Naive thymus-derived CD4-positive, alpha-beta T cell (primary cell): ENCODE results near the gene ASZ1. TPM values are rescaled to one million over a fixed set of nuclear protein-coding genes. Genes with fewer than 3 reads are reported as not detected.

Experiments used
- ATAC-seq: fragments of 150-1000 bp; cut with Tn5 transposase; 2 replicates; pipeline ENCODE4 v1.10.0; 2021; ENCODE audit warnings: mild to moderate bottlenecking, moderate library complexity
- CTCF ChIA-PET: fragments of 350-600 bp; sonication (Branson Sonifier 250); formaldehyde crosslinking; loops from one replicate; lab custom pipeline; 2021; ENCODE audit warnings: antibody characterized with exemption; lab: Charles Lee
- POLR2A ChIA-PET: fragments of 350-600 bp; sonication (Branson Sonifier 250); formaldehyde crosslinking; loops from one replicate; lab custom pipeline; 2021; ENCODE audit warnings: antibody characterized with exemption, inconsistent platforms; lab: Charles Lee
- DNase-seq, 9 donors: peaks; one replicate each; pipeline versions ENCODE4 v3.0.0 to v3.0.0-alpha.2; 2020 to 2022; ENCODE audit warnings: mixed read lengths in 1 of 9
- H3K27ac ChIP-seq: one replicate; pipeline ENCODE4 v1.7.0; 2013; ENCODE audit warnings: mild to moderate bottlenecking, low read depth, low read length, moderate library complexity
- H3K27me3 ChIP-seq, 2 donors: one replicate each; pipeline ENCODE4 v1.7.0; 2013; ENCODE audit warnings: low read length in 2 of 2, mild to moderate bottlenecking in 2 of 2, moderate library complexity in 2 of 2; ENCODE audit not compliant: control insufficient read depth in 2 of 2, insufficient read depth in 2 of 2
- H3K36me3 ChIP-seq, 3 experiments: 1 replicate in 2 of 3; 2 replicates in 1 of 3; pipeline ENCODE4 v1.7.0; 2013; ENCODE audit warnings: low read length in 3 of 3, mild to moderate bottlenecking in 3 of 3, moderate library complexity in 1 of 3; ENCODE audit not compliant: insufficient read depth in 3 of 3, control insufficient read depth in 2 of 3
- H3K4me1 ChIP-seq, 2 donors: one replicate each; pipeline ENCODE4 v1.7.0; 2013; ENCODE audit warnings: low read length in 2 of 2, mild to moderate bottlenecking in 2 of 2, moderate library complexity in 1 of 2; ENCODE audit not compliant: control insufficient read depth in 2 of 2, insufficient read depth in 2 of 2
- H3K4me3 ChIP-seq: 2 replicates; pipeline ENCODE4 v1.7.0; 2013; ENCODE audit warnings: mild to moderate bottlenecking, low read length
- H3K9me3 ChIP-seq, 3 experiments: 1 replicate in 2 of 3; 2 replicates in 1 of 3; pipeline ENCODE4 v1.7.0; 2013; ENCODE audit warnings: low read length in 3 of 3; ENCODE audit not compliant: control insufficient read depth in 2 of 3
- H3K27ac Mint-ChIP-seq, 9 donors: one replicate each; pipeline ENCODE4 v1.8.0; 2020 to 2022; ENCODE audit warnings: mixed read lengths in 9 of 9, mild to moderate bottlenecking in 8 of 9, moderate library complexity in 5 of 9, inconsistent platforms in 2 of 9
- H3K27me3 Mint-ChIP-seq, 5 donors: one replicate each; pipeline ENCODE4 v1.8.0; 2021 to 2022; ENCODE audit warnings: mixed read lengths in 5 of 5, mild to moderate bottlenecking in 1 of 5
- H3K36me3 Mint-ChIP-seq, 5 donors: one replicate each; pipeline ENCODE4 v1.8.0; 2020 to 2022; ENCODE audit warnings: mixed read lengths in 5 of 5, mild to moderate bottlenecking in 3 of 5, inconsistent platforms in 1 of 5
- H3K4me1 Mint-ChIP-seq, 7 donors: one replicate each; pipeline ENCODE4 v1.8.0; 2020 to 2022; ENCODE audit warnings: mixed read lengths in 7 of 7, mild to moderate bottlenecking in 3 of 7, inconsistent platforms in 1 of 7
- H3K4me3 Mint-ChIP-seq, 10 donors: one replicate each; pipeline ENCODE4 v1.8.0; 2020 to 2022; ENCODE audit warnings: mild to moderate bottlenecking in 10 of 10, mixed read lengths in 10 of 10, moderate library complexity in 6 of 10, inconsistent platforms in 2 of 10
- H3K9me3 Mint-ChIP-seq, 11 donors: one replicate each; pipeline ENCODE4 v1.8.0; 2020 to 2022; ENCODE audit warnings: mixed read lengths in 11 of 11, mild to moderate bottlenecking in 4 of 11, inconsistent platforms in 1 of 11, moderate library complexity in 1 of 11
- intact Hi-C, 2 donors: fragments of 100-400 bp; cut with micrococcal nuclease; formaldehyde crosslinking; loops; one replicate each; pipeline ENCODE4 v1.15.1; 2023
- polyA plus RNA-seq, 2 donors: library from polyadenylated mRNA; unstranded; fragments of 300-500 nt; fragmentation: Illumina TruSeq; gene quantifications; one replicate each; pipeline ENCODE4 v1.2.3, GENCODE V29; 2021
- total RNA-seq, 6 experiments: library from RNA in 5 of 6; stranded (reverse) in 5 of 6; gene quantifications; 1 replicate in 5 of 6; 2 replicates in 1 of 6; pipeline ENCODE4 v1.2.3 and lab custom pipeline; 2021 to 2026

The ASZ1 gene
- total and polyA plus RNA-seq, 7 experiments from 2014 or later, result not detected

GRCh38 chr7:117459735-117460134 lies 32.4 kb upstream of the ASZ1 start:
- H3K9me3 Mint-ChIP-seq, result peaks cover 0 to 6% (median 0%) of the 10 kb centered on the region in 11 donors
- no peak overlapping the region for H3K4me3 ChIP-seq
- no peaks in the 10 kb centered on the region for H3K4me1 Mint-ChIP-seq
- ATAC-seq (no peak), DNase-seq (no peak)
- H3K36me3 Mint-ChIP-seq, result no peaks in the 10 kb centered on the region
- ChIA-PET CTCF (no interaction called here), POLR2A (no interaction called here)
- H3K9me3 ChIP-seq, result no peaks in the 10 kb centered on the region
- H3K27me3 Mint-ChIP-seq, result no peaks in the 10 kb centered on the region
- H3K27ac ChIP-seq, result no peak overlapping the region
- H3K4me1 ChIP-seq, result no peaks in the 10 kb centered on the region
- no peak overlapping the region for H3K27ac Mint-ChIP-seq
- H3K36me3 ChIP-seq, result no peaks in the 10 kb centered on the region
- intact Hi-C loops, result loop anchor here in 1 of 2 donors (1.0 to 10.0 kb wide), 3 partner anchors 257 to 737 kb away; no protein-coding TSS in a partner anchor
- no peak overlapping the region for H3K4me3 Mint-ChIP-seq
- H3K27me3 ChIP-seq, result no peaks in the 10 kb centered on the region

- Histone ChIP-seq H3K4me3 (no peak overlapping the region), H3K9me3 (no peaks in the 10 kb centered on the region), H3K27ac (no peak overlapping the region), H3K36me3 (no peaks in the 10 kb centered on the region), H3K27me3 (no peaks in the 10 kb centered on the region), H3K4me1 (no peaks in the 10 kb centered on the region)
- no peak overlapping the region for H3K4me3 Mint-ChIP-seq
- intact Hi-C loops, result loop anchor here in 1 of 2 donors (1.0 to 10.0 kb wide), 3 partner anchors 257 to 738 kb away; no protein-coding TSS in a partner anchor
- DNase-seq (no peak), ATAC-seq (no peak)
- no peaks in the 10 kb centered on the region for H3K27me3 Mint-ChIP-seq
- no peak overlapping the region for H3K27ac Mint-ChIP-seq
- CTCF ChIA-PET, result no interaction called here
- peaks cover 0 to 9% (median 0%) of the 10 kb centered on the region in 11 donors for H3K9me3 Mint-ChIP-seq
- POLR2A ChIA-PET, result no interaction called here
- no peaks in the 10 kb centered on the region for H3K4me1 Mint-ChIP-seq
- no peaks in the 10 kb centered on the region for H3K36me3 Mint-ChIP-seq
These were observed 31.8 kb upstream of the ASZ1 start for GRCh38 chr7:117458977-117459583.

GRCh38 chr7:117448655-117449054 lies 21.4 kb upstream of the ASZ1 start:
- Mint-ChIP-seq H3K4me1 (no peaks in the 10 kb centered on the region), H3K27me3 (peaks cover 0 to 3% (median 0%) of the 10 kb centered on the region in 5 donors), H3K4me3 (no peak overlapping the region), H3K9me3 (peaks cover 0 to 25% (median 11%) of the 10 kb centered on the region in 11 donors), H3K36me3 (no peaks in the 10 kb centered on the region), H3K27ac (no peak overlapping the region)
- CTCF ChIA-PET, result no interaction called here
- no peaks in the 10 kb centered on the region for H3K36me3 ChIP-seq
- no peaks in the 10 kb centered on the region for H3K27me3 ChIP-seq
- H3K27ac ChIP-seq, result no peak overlapping the region
- intact Hi-C loops, result no loop called here
- DNase-seq (no peak), ATAC-seq (no peak)
- no peak overlapping the region for H3K4me3 ChIP-seq
- POLR2A ChIA-PET, result no interaction called here
- no peaks in the 10 kb centered on the region for H3K4me1 ChIP-seq
- H3K9me3 ChIP-seq, result no peaks in the 10 kb centered on the region

- no peak for DNase-seq
- Mint-ChIP-seq H3K9me3 (peaks cover 0 to 19% (median 11%) of the 10 kb centered on the region in 11 donors), H3K27me3 (peaks cover 0 to 3% (median 0%) of the 10 kb centered on the region in 5 donors), H3K27ac (no peak overlapping the region), H3K4me1 (no peaks in the 10 kb centered on the region), H3K36me3 (no peaks in the 10 kb centered on the region), H3K4me3 (no peak overlapping the region)
- H3K4me3 ChIP-seq, result no peak overlapping the region
- no peaks in the 10 kb centered on the region for H3K4me1 ChIP-seq
- ChIA-PET CTCF (no interaction called here), POLR2A (no interaction called here)
- ATAC-seq, result no peak
- no peaks in the 10 kb centered on the region for H3K36me3 ChIP-seq
- intact Hi-C loops, result no loop called here
- no peaks in the 10 kb centered on the region for H3K27me3 ChIP-seq
- no peak overlapping the region for H3K27ac ChIP-seq
- no peaks in the 10 kb centered on the region for H3K9me3 ChIP-seq
These were observed 19.0 kb upstream of the ASZ1 start for GRCh38 chr7:117446220-117446815.

- no peaks in the 10 kb centered on the region for H3K36me3 Mint-ChIP-seq
- DNase-seq (no peak), ATAC-seq (no peak)
- H3K9me3 Mint-ChIP-seq, result peaks cover 2 to 16% (median 10%) of the 10 kb centered on the region in 11 donors
- no peaks in the 10 kb centered on the region for H3K4me1 Mint-ChIP-seq
- intact Hi-C loops, result no loop called here
- Histone ChIP-seq H3K4me3 (no peak overlapping the region), H3K4me1 (no peaks in the 10 kb centered on the region), H3K27ac (no peak overlapping the region), H3K36me3 (no peaks in the 10 kb centered on the region), H3K27me3 (no peaks in the 10 kb centered on the region), H3K9me3 (no peaks in the 10 kb centered on the region)
- H3K4me3 Mint-ChIP-seq, result no peak overlapping the region
- no peak overlapping the region for H3K27ac Mint-ChIP-seq
- POLR2A ChIA-PET, result interaction anchor here (0.5 kb wide), 1 partner anchor 159 kb away, joined by 3 read pairs; no protein-coding TSS in a partner anchor
- peaks cover 0 to 3% (median 0%) of the 10 kb centered on the region in 5 donors for H3K27me3 Mint-ChIP-seq
- CTCF ChIA-PET, result no interaction called here
These were observed 17.9 kb upstream of the ASZ1 start for GRCh38 chr7:117445206-117445605.

- H3K36me3 Mint-ChIP-seq, result no peaks in the 10 kb centered on the region
- Histone ChIP-seq H3K36me3 (no peaks in the 10 kb centered on the region), H3K27me3 (no peaks in the 10 kb centered on the region), H3K9me3 (no peaks in the 10 kb centered on the region), H3K4me1 (no peaks in the 10 kb centered on the region), H3K27ac (no peak overlapping the region), H3K4me3 (no peak overlapping the region)
- ATAC-seq, result no peak
- CTCF ChIA-PET, result no interaction called here
- no peak overlapping the region for H3K27ac Mint-ChIP-seq
- no peak for DNase-seq
- H3K4me3 Mint-ChIP-seq, result no peak overlapping the region
- POLR2A ChIA-PET, result no interaction called here
- peaks cover 2 to 13% (median 5%) of the 10 kb centered on the region in 11 donors for H3K9me3 Mint-ChIP-seq
- intact Hi-C loops, result no loop called here
- no peaks in the 10 kb centered on the region for H3K4me1 Mint-ChIP-seq
- H3K27me3 Mint-ChIP-seq, result peaks cover 0 to 2% (median 0%) of the 10 kb centered on the region in 5 donors
These were observed 17.4 kb upstream of the ASZ1 start for GRCh38 chr7:117444646-117445045.
